ENCODE results near the gene WWOX. TPM values are rescaled to one million over a fixed set of nuclear protein-coding genes. Genes with fewer than 3 reads are reported as not detected.

WWOX gene
- total and polyA plus RNA-seq, 2 donors = 15.3 to 28.4 TPM

DNA sequence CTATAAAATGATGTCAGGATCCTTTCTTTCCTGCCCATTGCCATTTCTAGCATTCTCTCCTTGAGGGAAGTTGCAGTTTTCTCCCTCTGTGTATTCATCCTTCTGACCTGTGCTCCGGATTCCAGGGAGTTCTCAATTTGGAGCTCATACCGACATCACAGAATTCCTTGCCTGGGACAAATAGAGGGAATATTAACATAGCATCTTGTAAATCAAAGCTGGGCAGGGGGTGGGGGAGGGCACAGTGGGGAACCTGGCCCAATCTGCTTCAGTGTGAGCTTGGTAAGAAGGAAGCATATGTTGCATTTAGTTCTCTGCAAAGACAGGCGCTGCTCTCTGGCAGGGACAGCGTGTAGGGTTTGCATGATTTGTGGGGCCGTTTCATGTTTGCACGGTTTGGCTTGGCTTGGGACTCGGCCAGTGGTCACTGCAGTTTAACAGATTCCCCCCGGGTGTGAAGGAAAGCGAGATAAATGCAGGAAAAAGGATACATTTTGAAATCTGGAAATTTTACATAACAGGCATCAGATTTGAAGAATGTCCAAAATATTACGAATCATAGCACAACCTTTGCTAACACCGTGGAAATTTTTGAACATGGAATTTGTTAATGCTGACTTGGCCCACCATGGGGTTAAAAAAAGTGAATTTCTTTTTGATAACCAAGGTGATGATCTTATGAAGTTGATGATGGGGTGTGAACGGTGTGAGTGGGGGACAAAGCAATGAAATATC is 178.0 kb downstream of the WWOX start:
- no peaks in the 10 kb centered on the region for H3K36me3 ChIP-seq (ENCODE audit: insufficient read depth)
- no peak for DNase-seq (ENCODE audit: extremely low spot score)
- no peak overlapping the region for H3K4me3 ChIP-seq (ENCODE audit: low read depth, low read length)
- 24% methylated on average over 12 of the region's 12 CpGs for WGBS
- H3K4me1 ChIP-seq (ENCODE audit: insufficient read depth) = no peaks in the 10 kb centered on the region
- H3K27ac ChIP-seq (ENCODE audit: low read depth) = no peak overlapping the region

DNA sequence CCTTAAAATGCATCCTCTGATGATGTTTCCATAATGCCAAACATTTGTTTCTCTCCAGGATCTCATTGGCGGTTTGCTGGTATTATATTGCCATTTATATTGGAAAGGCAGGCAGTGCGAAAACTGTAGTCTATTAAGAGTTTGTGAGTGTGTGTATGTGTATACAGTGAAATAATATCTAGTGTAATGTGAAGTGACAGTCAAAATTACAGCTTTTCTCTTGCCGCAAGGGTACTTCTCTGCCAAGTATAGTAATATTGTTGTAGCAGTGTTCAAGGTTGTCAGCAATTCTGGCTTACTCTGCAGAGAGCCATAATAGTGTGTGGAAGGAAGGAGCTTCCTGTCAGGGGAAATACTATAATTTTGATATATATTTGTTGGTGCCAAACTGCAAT is 178.6 kb downstream of the WWOX start:
- H3K36me3 ChIP-seq (ENCODE audit: insufficient read depth) = no peaks in the 10 kb centered on the region
- no peaks in the 10 kb centered on the region for H3K4me1 ChIP-seq (ENCODE audit: insufficient read depth)
- no peak overlapping the region for H3K4me3 ChIP-seq (ENCODE audit: low read depth, low read length)
- DNase-seq (ENCODE audit: extremely low spot score) = no peak
- no peak overlapping the region for H3K27ac ChIP-seq (ENCODE audit: low read depth)
- 88% methylated on average over 3 of the region's 3 CpGs for WGBS

DNA sequence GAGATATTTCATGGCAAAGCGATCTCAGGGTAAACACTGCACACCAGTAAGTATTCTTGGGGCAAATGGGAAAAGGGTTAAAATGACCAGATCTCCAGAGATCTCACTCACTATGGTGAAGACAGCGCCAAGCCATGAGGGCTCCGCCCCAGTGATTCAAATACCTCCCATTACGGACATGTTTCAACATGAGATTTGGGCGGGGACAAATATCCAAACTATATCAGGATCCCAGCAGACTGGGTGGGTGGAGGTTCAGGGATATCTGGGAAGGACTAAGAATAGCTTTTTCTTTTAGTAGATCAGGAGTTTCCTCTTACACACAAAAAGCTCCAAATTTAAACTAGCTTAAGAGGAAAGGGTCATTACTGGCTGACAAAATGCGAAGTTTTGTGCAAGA is 181.7 kb downstream of the WWOX start:
- H3K27ac ChIP-seq (ENCODE audit: low read depth) = no peak overlapping the region
- WGBS = 63% methylated on average over 6 of the region's 6 CpGs
- DNase-seq (ENCODE audit: extremely low spot score) = no peak

DNA sequence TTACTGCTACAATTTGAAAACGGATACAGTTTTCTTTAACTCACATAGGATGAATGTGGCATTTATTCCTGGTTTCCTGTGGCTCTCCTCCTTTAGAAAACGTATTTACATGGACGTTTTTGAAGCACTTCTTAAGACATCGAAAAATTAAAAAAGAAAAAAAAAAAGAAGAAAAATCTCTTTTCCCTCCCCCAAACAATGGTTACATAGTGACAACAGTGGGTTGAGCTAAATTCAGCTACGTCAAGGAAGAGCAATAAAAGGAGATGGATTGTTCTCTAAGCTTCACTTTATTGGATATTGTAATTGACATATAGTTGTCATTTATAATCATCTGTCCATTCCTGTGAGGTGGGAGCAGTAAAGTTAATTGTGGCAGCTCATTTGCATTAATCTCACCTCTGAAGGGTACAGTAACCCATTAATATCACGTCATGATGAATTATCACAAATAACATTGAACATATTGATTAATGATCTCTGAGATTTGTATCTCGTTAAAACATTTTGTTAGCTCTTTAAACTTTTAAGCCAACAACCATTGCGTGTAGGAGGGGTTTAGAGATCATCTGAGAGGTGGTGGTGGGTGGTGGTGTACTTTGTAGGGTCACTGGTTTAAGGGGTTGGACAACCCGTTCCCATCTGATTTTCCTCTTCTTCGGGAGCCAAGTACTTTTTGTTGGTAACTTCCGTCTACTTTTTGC is 184.2 kb downstream of the WWOX start:
- WGBS = 76% methylated on average over 11 of the region's 11 CpGs
- DNase-seq (ENCODE audit: extremely low spot score) = no peak
- Histone ChIP-seq H3K27ac (ENCODE audit: low read depth) (no peak overlapping the region), H3K4me1 (ENCODE audit: insufficient read depth) (no peaks in the 10 kb centered on the region), H3K4me3 (ENCODE audit: low read depth, low read length) (no peak overlapping the region), H3K36me3 (ENCODE audit: insufficient read depth) (no peaks in the 10 kb centered on the region)

More for the DNA sequence above, 181.7 kb downstream of the WWOX start:
- no peak overlapping the region for H3K4me3 ChIP-seq (ENCODE audit: low read depth, low read length)
- no peaks in the 10 kb centered on the region for H3K36me3 ChIP-seq (ENCODE audit: insufficient read depth)
- H3K4me1 ChIP-seq (ENCODE audit: insufficient read depth) = no peaks in the 10 kb centered on the region

DNA sequence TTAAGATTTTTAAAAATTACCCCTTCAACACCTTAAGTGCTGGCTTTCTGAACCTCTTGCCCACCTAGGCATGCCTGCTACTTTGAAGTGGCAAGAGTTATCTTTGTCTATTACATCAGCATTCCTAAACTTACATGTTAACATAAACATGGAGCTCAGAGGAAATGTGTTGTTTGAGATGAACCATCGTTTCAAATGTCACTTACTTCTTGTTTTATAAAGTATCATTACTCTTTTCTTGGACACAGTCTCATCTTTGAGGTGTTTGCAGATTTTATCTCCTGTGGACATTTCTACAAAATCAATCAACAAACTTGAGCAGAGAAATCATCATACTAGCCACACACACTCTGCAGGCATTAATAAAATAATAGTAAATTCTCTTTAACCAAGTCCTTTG is 184.9 kb downstream of the WWOX start:
- 30% methylated on average over 1 of the region's 1 CpG for WGBS
- H3K4me3 ChIP-seq (ENCODE audit: low read depth, low read length) = no peak overlapping the region
- no peaks in the 10 kb centered on the region for H3K4me1 ChIP-seq (ENCODE audit: insufficient read depth)
- H3K36me3 ChIP-seq (ENCODE audit: insufficient read depth) = no peaks in the 10 kb centered on the region
- H3K27ac ChIP-seq (ENCODE audit: low read depth) = no peak overlapping the region
- DNase-seq (ENCODE audit: extremely low spot score) = no peak

DNA sequence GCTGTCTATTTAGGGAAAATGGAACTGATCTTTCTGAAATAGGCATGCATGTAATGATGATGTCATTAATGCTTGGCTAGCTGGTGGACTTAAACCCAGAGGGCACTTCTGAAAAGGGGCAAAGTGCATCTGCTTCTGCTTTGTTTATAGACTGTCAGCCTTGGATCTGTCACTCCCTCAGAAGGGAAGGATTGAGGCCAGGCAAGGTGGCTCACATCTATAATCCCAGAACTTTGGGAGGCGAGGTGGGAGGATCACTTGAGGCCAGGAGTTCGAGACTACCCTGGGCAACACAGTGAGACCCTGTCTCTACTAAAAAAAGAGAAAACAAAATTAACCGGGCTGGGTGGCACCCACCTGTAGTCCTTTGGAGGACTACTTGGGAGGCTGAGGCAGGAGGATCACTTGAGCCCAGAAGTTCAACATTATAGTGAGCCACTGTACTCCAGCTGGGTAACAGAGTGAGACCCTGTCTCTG is 185.5 kb downstream of the WWOX start:
- 89% methylated on average over 3 of the region's 3 CpGs for WGBS
- no peak for DNase-seq (ENCODE audit: extremely low spot score)
- no peak overlapping the region for H3K27ac ChIP-seq (ENCODE audit: low read depth)
- no peak overlapping the region for H3K4me3 ChIP-seq (ENCODE audit: low read depth, low read length)
- no peaks in the 10 kb centered on the region for H3K36me3 ChIP-seq (ENCODE audit: insufficient read depth)
- H3K4me1 ChIP-seq (ENCODE audit: insufficient read depth) = no peaks in the 10 kb centered on the region

DNA sequence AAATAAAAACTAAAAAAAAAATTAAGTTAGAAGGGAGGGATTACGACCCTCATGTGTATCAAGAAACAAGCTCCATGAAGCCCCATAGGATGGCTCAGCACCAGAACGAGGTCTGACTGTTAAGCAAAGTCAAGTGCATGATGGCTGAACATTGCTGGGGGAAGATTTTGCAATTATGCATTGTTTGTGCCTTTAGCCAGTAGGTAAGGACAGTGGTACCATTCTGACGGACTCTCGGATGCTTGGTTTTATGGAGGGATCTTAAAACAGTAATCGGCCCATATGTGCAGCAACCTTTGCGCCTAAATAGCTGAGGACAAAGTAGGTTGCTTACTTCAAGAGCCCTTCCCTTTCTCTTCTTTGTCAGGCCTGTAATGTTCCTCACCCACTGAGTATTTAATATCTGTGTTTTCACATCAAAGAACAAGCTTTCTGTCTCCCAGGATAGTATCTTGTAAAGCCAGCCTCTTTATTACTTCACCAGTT is 186.0 kb downstream of the WWOX start:
- DNase-seq (ENCODE audit: extremely low spot score) = no peak

GRCh38 chr16:78286065-78286464 is 186.6 kb downstream of the WWOX start:
- H3K36me3 ChIP-seq (ENCODE audit: insufficient read depth) = no peaks in the 10 kb centered on the region
- H3K27ac ChIP-seq (ENCODE audit: low read depth) = no peak overlapping the region
- H3K4me3 ChIP-seq (ENCODE audit: low read depth, low read length) = no peak overlapping the region
- WGBS = 97% methylated on average over 4 of the region's 4 CpGs
- no peaks in the 10 kb centered on the region for H3K4me1 ChIP-seq (ENCODE audit: insufficient read depth)
- no peak for DNase-seq (ENCODE audit: extremely low spot score)

More for the DNA sequence above, 186.0 kb downstream of the WWOX start:
- no peak overlapping the region for H3K27ac ChIP-seq (ENCODE audit: low read depth)
- no peak overlapping the region for H3K4me3 ChIP-seq (ENCODE audit: low read depth, low read length)
- WGBS = 78% methylated on average over 6 of the region's 6 CpGs
- no peaks in the 10 kb centered on the region for H3K36me3 ChIP-seq (ENCODE audit: insufficient read depth)
- no peaks in the 10 kb centered on the region for H3K4me1 ChIP-seq (ENCODE audit: insufficient read depth)

DNA sequence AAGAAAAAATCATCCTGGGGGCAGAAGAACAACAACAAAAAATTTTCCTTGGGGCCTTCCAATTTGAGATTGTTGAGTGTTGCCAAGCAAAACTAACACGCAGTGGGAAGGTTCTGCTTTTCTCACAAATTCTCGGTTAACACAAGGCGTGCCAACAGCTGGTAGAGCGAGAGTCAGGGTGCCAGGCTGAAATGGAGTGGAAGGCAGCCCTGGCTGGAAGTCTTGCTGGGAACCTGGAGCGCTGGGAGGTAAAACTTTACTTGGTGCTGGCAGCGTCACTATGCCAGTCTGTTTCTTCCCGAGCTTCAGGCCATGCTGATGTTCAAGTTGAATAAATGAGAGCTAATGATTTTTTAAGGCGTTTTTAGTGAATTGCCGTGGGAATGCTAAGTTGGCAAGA is 189.4 kb downstream of the WWOX start:
- Histone ChIP-seq H3K27ac (ENCODE audit: low read depth) (no peak overlapping the region), H3K4me3 (ENCODE audit: low read depth, low read length) (no peak overlapping the region)

GRCh38 chr16:78289373-78289772 is 189.9 kb downstream of the WWOX start:
- Histone ChIP-seq H3K4me1 (ENCODE audit: insufficient read depth) (no peaks in the 10 kb centered on the region), H3K27ac (ENCODE audit: low read depth) (no peak overlapping the region), H3K36me3 (ENCODE audit: insufficient read depth) (no peaks in the 10 kb centered on the region), H3K4me3 (ENCODE audit: low read depth, low read length) (no peak overlapping the region)
- no peak for DNase-seq (ENCODE audit: extremely low spot score)
- 63% methylated on average over 3 of the region's 3 CpGs for WGBS

More for the DNA sequence above, 189.4 kb downstream of the WWOX start:
- Histone ChIP-seq H3K4me1 (ENCODE audit: insufficient read depth) (no peaks in the 10 kb centered on the region), H3K36me3 (ENCODE audit: insufficient read depth) (no peaks in the 10 kb centered on the region)
- 97% methylated on average over 9 of the region's 9 CpGs for WGBS
- no peak for DNase-seq (ENCODE audit: extremely low spot score)

GRCh38 chr16:78289844-78290277 is 190.4 kb downstream of the WWOX start:
- H3K4me3 ChIP-seq (ENCODE audit: low read depth, low read length) = no peak overlapping the region
- no peaks in the 10 kb centered on the region for H3K4me1 ChIP-seq (ENCODE audit: insufficient read depth)
- WGBS = 62% methylated on average over 7 of the region's 7 CpGs
- DNase-seq (ENCODE audit: extremely low spot score) = no peak
- H3K27ac ChIP-seq (ENCODE audit: low read depth) = no peak overlapping the region
- no peaks in the 10 kb centered on the region for H3K36me3 ChIP-seq (ENCODE audit: insufficient read depth)

- 79% methylated on average over 6 of the region's 6 CpGs for WGBS
- Histone ChIP-seq H3K36me3 (ENCODE audit: insufficient read depth) (no peaks in the 10 kb centered on the region), H3K4me3 (ENCODE audit: low read depth, low read length) (no peak overlapping the region), H3K4me1 (ENCODE audit: insufficient read depth) (no peaks in the 10 kb centered on the region), H3K27ac (ENCODE audit: low read depth) (no peak overlapping the region)
- no peak for DNase-seq (ENCODE audit: extremely low spot score)
These were observed 190.9 kb downstream of the WWOX start for GRCh38 chr16:78290395-78290794.

DNA sequence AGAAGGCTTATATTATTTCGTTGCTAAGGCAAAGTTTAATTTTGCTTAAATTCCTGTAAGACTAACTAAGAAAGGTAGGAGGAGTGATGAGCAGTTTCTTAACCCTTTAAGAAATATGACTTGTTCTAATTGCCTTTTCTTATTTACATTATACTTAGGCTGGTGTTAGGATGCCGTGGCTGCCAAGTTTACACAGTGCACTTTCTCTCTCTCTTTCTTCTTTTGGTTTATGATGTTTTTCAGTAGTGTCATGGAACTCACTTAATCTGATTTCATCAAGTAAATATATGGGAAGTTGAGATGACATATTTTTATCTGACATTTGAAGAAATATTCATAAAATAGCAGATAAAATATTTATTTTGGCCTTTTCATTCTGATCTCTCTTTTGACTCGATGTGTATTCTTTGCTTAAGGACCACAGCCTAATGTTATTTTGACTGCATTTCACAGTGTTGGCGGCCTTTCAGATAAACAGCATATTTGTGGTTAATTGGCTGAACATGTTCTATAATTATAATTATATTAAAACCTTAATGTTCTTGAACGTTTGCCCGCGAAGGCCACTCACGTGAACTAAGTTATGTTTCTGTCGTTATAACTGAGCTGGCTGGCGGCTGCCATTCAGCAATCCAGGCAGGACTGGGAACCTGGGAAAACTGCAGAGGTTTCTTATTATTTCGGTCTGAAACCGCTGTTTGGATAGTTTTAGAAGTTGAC is 191.6 kb downstream of the WWOX start:
- Histone ChIP-seq H3K4me1 (ENCODE audit: insufficient read depth) (no peaks in the 10 kb centered on the region), H3K27ac (ENCODE audit: low read depth) (no peak overlapping the region), H3K4me3 (ENCODE audit: low read depth, low read length) (no peak overlapping the region), H3K36me3 (ENCODE audit: insufficient read depth) (no peaks in the 10 kb centered on the region)
- DNase-seq (ENCODE audit: extremely low spot score) = no peak
- 61% methylated on average over 12 of the region's 12 CpGs for WGBS

Data from urinary bladder (tissue), 4 donors.